GM12878 (cell line): ENCODE results near the gene KIF11. TPM values are rescaled to one million over a fixed set of nuclear protein-coding genes. Genes with fewer than 3 reads are reported as not detected.

Experiments used
- ATF7 ChIP-seq: fragments of 450-650 bp; IDR thresholded peaks from 2 replicates; pipeline ENCODE4 v1.6.1; 2016; ENCODE audit warnings: low read depth, mild to moderate bottlenecking
- BMI1 ChIP-seq: fragments of 450-650 bp; IDR thresholded peaks from 2 replicates; pipeline ENCODE4 v1.6.1; 2016; ENCODE audit warnings: mild to moderate bottlenecking, moderate library complexity, borderline replicate concordance
- FOS ChIP-seq: IDR thresholded peaks from 3 replicates; pipeline ENCODE4 v1.6.1; 2011; ENCODE audit warnings: borderline replicate concordance; ENCODE audit not compliant: insufficient read length; ENCODE audit errors: extremely low read depth
- FOXK2 ChIP-seq: fragments of 450-650 bp; IDR thresholded peaks from 2 replicates; pipeline ENCODE4 v1.6.1; 2017; ENCODE audit warnings: mild to moderate bottlenecking, moderate library complexity
- GATAD2B ChIP-seq: fragments of 450-650 bp; conservative IDR thresholded peaks from 2 replicates; pipeline ENCODE4 v1.6.1; 2017; ENCODE audit warnings: low read depth, mild to moderate bottlenecking, moderate library complexity
- HDAC6 ChIP-seq: fragments of 200-600 bp; sonication (generic); IDR thresholded peaks from one replicate; pipeline ENCODE4 v1.8.0; 2017; ENCODE audit warnings: antibody characterized with exemption; ENCODE audit not compliant: unreplicated experiment
- HDGF ChIP-seq: fragments of 450-650 bp; IDR thresholded peaks from 2 replicates; pipeline ENCODE4 v1.6.1; 2016; ENCODE audit warnings: antibody characterized with exemption
- IKZF1 ChIP-seq: fragments of 450-650 bp; conservative IDR thresholded peaks from 2 replicates; pipeline ENCODE4 v1.6.1; 2017; ENCODE audit warnings: antibody characterized with exemption, mild to moderate bottlenecking
- IRF5 ChIP-seq: fragments of 450-650 bp; IDR thresholded peaks from 2 replicates; pipeline ENCODE4 v1.6.1; 2017; ENCODE audit warnings: borderline replicate concordance
- LARP7 ChIP-seq: fragments of 450-650 bp; IDR thresholded peaks from 2 replicates; pipeline ENCODE4 v1.6.1; 2017; ENCODE audit warnings: mild to moderate bottlenecking
- MXI1 ChIP-seq: fragments of 150-350 bp; IDR thresholded peaks from 2 replicates; pipeline ENCODE4 v1.6.1; 2011; ENCODE audit warnings: low read depth, mild to moderate bottlenecking, inconsistent platforms, low read length, improper control_type of control experiment
- MYB ChIP-seq: fragments of 150-350 bp; IDR thresholded peaks from 2 replicates; pipeline ENCODE4 v1.6.1; 2014; ENCODE audit warnings: mild to moderate bottlenecking, low read depth, low read length, borderline replicate concordance
- NFIC ChIP-seq: IDR thresholded peaks from 2 replicates; pipeline ENCODE4 v1.6.1; 2012; ENCODE audit warnings: low read depth, mild to moderate bottlenecking, inconsistent platforms, low read length, moderate library complexity
- NFYA ChIP-seq: IDR thresholded peaks from 2 replicates; pipeline ENCODE4 v1.6.1; 2011; ENCODE audit warnings: low read depth, mild to moderate bottlenecking, low read length, improper control_type of control experiment, borderline replicate concordance
- PAX5 ChIP-seq: IDR thresholded peaks from 2 replicates; pipeline ENCODE4 v1.6.1; 2011; ENCODE audit warnings: low read depth, low read length, borderline replicate concordance
- PAX8 ChIP-seq: fragments of 450-650 bp; IDR thresholded peaks from 2 replicates; pipeline ENCODE4 v1.6.1; 2017; ENCODE audit warnings: mild to moderate bottlenecking, moderate library complexity
- POLR2A ChIP-seq: IDR thresholded peaks from 2 replicates; pipeline ENCODE4 v1.6.1; 2011; ENCODE audit warnings: low read depth, mild to moderate bottlenecking, low read length
- POU2F2 ChIP-seq: IDR thresholded peaks from 3 replicates; pipeline ENCODE4 v1.6.1; 2011; ENCODE audit warnings: low read depth, mild to moderate bottlenecking, low read length, borderline replicate concordance
- RB1 ChIP-seq: fragments of 450-650 bp; formaldehyde crosslinking; IDR thresholded peaks from 2 replicates; pipeline ENCODE4 v1.6.1; 2017; ENCODE audit warnings: mild to moderate bottlenecking, borderline replicate concordance
- REST ChIP-seq: IDR thresholded peaks from 2 replicates; pipeline ENCODE4 v1.6.1; 2012; ENCODE audit warnings: mild to moderate bottlenecking, low read depth, low read length
- SMAD1 ChIP-seq: fragments of 450-650 bp; IDR thresholded peaks from 2 replicates; pipeline ENCODE4 v1.6.1; 2018; ENCODE audit warnings: mild to moderate bottlenecking, low read depth; ENCODE audit not compliant: partially characterized antibody
- SMARCA5 ChIP-seq: fragments of 450-650 bp; IDR thresholded peaks from 2 replicates; pipeline ENCODE4 v1.6.1; 2017; ENCODE audit warnings: mild to moderate bottlenecking
- TCF12 ChIP-seq: IDR thresholded peaks from 2 replicates; pipeline ENCODE4 v1.6.1; 2011; ENCODE audit warnings: low read depth, mild to moderate bottlenecking, low read length
- ZNF687 ChIP-seq: fragments of 450-650 bp; IDR thresholded peaks from 2 replicates; pipeline ENCODE4 v1.6.1; 2017; ENCODE audit warnings: mild to moderate bottlenecking, moderate library complexity
- polyA plus RNA-seq, 11 experiments: library from polyadenylated mRNA; depleted of rRNA in 4 of 11; unstranded in 6 of 11; stranded (reverse) in 5 of 11; fragments of >200 nt; fragmentation: Nextera tagmentation in 4 of 11; fragmentation: Illumina TruSeq in 1 of 11; extraction: Ambion mirVana in 4 of 11; extraction: Trizol in 1 of 11; gene quantifications; 1 replicate in 1 of 11; 2 replicates in 10 of 11; pipeline versions ENCODE4 v1.2.1 to v1.2.3, GENCODE V29; 2011 to 2016; ENCODE audit warnings: inconsistent platforms in 2 of 11, missing spikeins in 2 of 11, low read depth in 1 of 11
- total RNA-seq, 4 experiments: library from RNA; depleted of rRNA in 3 of 4; stranded (reverse); fragments of >200 nt in 3 of 4; fragmentation: Illumina TruSeq in 1 of 4; extraction: Trizol in 1 of 4; gene quantifications; 2 replicates each; pipeline versions ENCODE4 v1.2.1 to v1.2.3, GENCODE V29; 2013 to 2021

The KIF11 gene
- total and polyA plus RNA-seq, 10 of the 15 experiments (the other 5 are each of a cell fraction or from before 2014, with no cell fraction given), result 14.1 to 79.8 (median 41.9) TPM

- TF ChIP-seq RB1 (peak; percentile 88; the same call in 1 of the 2 replicates), MXI1 (peak; percentile 95), POU2F2 (peak; percentile 76; the same call in 2 of the 3 replicates), PAX8 (no peak), MYB (no peak), HDGF (no peak), PAX5 (no peak), POLR2A (peak; percentile 88), FOS (no peak), BMI1 (no peak), REST (no peak), LARP7 (peak; percentile 83), SMARCA5 (no peak), NFIC (no peak), FOXK2 (no peak), GATAD2B (peak; percentile 93), TCF12 (no peak), IKZF1 (peak; percentile 63), SMAD1 (peak; percentile 86), ZNF687 (peak; percentile 37; the same call in 1 of the 2 replicates), ATF7 (peak; percentile 52), NFYA (no peak), HDAC6 (peak; percentile 68), IRF5 (no peak)
Observed at GRCh38 chr10:92592761-92593618, at the start of gene KIF11 (continued).
